ENCODE results near the gene SCAMP2.

SCAMP2 gene

GRCh38 chr15:74857671-74858368, 15.3 kb downstream of the SCAMP2 start:
- DNase-seq, result no peak

DNA sequence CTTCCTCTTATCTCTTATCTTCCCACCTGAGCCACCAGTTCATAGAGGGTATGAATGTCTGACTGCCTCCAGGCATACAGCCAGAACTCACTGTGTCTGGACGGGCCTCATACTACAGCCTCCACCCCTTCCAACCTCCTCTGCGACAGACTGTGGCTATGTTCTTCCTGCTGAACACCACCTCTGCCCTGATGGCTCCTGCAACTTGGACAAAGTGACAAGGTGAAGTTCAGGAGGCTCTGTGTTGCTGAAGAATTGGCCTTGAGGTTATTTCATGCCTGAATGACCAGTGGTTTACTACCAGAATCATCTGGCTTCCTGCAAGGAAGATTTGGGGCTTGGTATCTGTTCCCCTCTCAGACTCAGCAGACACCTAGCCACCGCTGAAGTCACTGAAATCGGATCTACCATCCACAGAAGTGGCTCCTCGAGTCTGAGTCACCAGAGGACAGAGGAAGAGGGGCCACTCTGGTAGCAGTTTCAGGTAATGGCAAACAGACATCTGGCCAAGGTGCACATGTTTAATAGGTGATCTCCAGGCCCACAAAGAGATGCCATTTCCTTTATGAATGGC, 16.0 kb downstream of the SCAMP2 start:
- DNase-seq, result no peak

- DNase-seq, result no peak
Observed at GRCh38 chr15:74856537-74856936, 16.6 kb downstream of the SCAMP2 start.

GRCh38 chr15:74855857-74856256, 17.3 kb downstream of the SCAMP2 start:
- DNase-seq, result no peak

- DNase-seq, result no peak
Observed at GRCh38 chr15:74854453-74855022, 18.6 kb downstream of the SCAMP2 start.

- DNase-seq, result no peak
Observed at GRCh38 chr15:74851960-74852359, 21.2 kb downstream of the SCAMP2 start.

- DNase-seq, result no peak
Observed at GRCh38 chr15:74850393-74850792, 22.8 kb downstream of the SCAMP2 start.

- DNase-seq, result no peak
Observed at GRCh38 chr15:74847432-74847831, 25.7 kb downstream of the SCAMP2 start.

- DNase-seq, result no peak
Observed at GRCh38 chr15:74845581-74845980, 27.6 kb downstream of the SCAMP2 start.

GRCh38 chr15:74845208-74845568, 28.0 kb downstream of the SCAMP2 start:
- no peak for DNase-seq

- DNase-seq, result no peak
Observed at GRCh38 chr15:74844319-74845207, 28.6 kb downstream of the SCAMP2 start.

DNA sequence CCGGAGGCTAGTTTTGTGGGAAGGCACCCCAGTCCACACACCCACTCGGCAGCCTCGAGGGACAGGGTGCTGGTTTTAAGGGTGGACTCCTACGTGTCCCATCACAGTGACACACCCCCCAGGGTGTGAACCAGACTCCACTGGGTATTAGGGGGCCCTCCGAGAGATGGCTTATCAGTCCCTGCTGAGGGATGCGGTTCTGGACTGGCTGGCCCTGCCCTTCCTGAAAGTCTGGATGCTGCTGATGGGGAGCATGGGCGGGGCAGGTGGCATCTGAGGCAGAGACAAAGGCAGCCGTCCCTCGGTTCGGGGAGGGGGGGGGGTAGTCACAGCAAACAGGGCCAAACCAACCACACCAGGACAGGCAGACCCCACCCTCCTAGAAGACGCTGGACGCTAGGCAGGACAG, 29.3 kb downstream of the SCAMP2 start:
- no peak for DNase-seq

GRCh38 chr15:74843445-74843828, 29.7 kb downstream of the SCAMP2 start:
- no peak for DNase-seq

DNA sequence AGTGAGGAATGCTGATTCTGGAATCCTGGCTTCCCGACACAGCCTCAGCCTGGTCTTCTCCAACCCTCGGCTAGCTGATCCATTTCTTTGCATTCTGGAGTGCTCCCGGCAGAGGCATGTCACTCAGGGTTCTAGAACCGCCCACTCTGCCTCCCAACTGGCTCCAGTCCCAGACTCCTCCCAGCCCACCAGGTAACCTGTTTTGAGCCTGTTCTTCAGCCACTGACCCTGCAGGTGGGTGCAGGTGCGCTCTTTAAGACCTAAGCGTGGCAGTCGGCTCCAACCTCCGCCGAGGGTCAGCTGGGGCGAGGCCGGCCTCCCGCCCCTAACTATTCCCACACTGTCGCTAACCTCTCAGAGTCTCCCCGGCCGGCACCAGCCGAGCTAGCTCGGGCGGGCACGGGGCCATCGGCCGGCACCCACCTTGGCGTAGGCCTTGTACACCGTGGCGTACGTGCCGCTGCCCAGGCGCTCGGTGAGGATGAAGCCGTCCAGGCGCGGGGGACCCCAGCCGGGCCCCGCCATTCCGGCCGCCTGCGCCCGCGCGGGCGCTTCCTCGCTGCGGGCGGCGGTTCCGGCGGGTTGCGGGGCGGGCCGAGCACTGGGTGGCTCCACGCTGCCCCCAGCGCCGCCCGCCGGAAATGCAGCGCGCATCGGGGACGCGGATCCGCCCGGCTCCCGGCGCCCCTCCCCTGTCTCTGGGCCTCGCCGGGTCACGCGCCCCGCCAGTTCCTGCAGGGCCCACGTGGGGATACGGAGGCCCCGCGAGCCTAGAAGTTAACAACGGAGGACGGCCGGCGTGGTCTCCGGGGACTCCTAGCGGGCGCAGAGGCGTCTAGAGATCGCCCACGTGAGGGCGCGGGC, 30.4 kb downstream of the SCAMP2 start, which contains the start of gene ULK3:
Gene ULK3 (minus strand): TSS at position 576 of the 864 bp plus-strand sequence. CDS start 51 bp downstream, at position 525.
- DNase-seq, result peak; percentile 86

DNA sequence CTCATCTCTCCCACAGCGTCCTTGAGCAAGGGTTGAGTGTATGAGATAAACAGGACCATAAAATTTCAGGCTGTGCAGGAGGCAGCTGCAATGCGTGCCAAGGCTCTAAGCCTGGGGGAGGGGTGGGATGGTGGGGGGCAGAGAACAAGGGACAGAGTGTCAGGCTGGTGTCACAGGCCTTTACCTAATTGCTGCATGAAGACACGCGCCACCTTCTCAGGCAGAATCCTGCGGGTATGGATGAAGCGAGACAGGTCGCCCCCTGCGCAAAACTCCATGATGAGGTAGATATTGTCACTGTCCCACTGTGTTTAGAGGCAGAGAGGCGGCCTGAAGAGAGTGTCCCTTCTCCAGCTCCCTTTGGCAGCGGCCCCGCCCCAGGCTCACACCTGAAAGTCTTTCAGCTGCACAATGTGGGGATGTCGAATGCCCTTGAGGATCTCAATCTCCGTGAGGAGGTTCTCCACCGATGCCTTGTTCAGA, 31.2 kb downstream of the SCAMP2 start:
- DNase-seq, result no peak

DNA sequence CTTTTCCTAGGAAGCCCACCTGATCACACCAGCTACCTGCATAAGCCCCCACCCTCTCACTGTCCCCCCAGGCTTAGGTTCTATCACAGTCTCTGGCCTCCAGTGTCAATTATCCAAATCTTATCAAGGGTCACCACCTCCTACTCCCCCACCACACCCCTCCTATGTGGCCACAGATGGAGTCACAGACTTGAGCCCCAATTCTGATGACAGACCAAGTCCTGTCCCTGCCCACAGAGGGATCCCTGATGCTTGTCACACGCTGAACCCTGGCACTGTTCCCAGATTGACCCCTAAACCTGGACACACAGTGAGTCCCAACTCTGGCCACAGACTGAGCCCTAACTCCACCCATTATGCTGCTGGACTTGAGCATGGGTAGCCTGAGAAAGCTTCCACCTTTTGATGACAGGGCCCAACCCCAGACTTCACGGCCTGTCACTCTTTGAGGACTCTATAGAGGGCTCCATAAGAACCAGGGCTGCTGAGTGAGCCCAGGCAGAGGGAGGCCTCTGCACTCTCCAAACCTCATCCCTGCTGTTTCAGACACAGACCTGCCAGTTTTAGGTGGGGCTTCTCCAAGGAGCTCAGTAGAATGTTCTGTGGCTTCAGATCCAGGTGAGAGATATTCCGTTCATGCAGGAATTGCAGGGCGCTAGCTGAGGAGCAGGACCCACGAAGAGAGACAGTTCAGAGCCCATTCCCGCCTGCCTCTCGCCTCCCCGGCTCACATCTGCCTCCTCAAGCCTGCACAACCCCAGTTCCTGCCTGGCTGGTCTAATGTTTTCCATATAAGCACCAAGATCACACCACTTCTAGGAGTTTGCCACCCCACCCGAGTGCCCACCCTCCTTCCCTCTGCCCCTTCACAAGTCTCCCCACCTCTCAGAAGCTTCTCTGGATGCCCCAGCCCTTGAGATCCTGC, 32.1 kb downstream of the SCAMP2 start:
- DNase-seq, result no peak

DNA sequence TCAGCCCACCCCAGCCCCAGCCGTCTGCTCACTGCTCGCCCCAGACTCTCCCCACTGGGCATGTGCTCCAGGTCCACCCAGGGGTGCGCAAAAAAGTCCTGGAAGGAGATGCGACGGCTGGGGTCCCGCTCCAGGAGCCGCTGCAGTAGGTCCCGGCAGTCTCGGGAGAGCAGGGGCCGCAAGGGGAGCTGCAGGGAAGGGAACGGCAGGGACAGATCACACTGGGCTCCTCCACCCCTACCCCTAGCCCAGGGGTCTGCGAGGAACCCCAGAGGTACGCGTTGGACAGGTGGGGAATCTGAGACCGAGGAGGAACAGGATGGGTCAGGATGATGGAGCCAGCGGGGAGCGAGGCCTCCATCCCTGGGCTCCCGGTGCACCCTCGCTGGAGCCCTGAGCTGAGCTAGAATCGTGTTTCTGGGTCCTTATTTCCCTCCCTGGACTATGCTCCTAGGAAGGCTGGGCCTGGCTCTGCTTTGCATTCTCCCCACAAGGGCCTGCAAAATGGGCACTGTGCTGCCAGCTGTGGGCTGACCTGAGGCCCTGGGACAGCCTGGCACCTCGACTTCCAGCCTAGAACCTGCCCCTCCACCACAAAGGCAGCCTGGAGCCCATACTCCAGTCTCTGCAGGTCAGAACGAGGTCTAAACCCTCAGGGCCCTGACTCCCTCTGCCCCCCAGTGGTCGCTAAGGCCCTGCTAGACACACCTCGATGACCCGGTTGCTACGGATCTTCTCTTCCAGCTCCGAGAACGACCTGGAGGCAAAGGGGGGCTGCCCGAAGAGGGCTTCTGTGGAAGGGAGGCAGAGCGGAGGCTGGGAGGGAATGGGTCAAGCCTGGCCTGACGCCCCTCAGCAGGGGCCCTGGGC, 33.4 kb downstream of the SCAMP2 start:
- no peak for DNase-seq

DNA sequence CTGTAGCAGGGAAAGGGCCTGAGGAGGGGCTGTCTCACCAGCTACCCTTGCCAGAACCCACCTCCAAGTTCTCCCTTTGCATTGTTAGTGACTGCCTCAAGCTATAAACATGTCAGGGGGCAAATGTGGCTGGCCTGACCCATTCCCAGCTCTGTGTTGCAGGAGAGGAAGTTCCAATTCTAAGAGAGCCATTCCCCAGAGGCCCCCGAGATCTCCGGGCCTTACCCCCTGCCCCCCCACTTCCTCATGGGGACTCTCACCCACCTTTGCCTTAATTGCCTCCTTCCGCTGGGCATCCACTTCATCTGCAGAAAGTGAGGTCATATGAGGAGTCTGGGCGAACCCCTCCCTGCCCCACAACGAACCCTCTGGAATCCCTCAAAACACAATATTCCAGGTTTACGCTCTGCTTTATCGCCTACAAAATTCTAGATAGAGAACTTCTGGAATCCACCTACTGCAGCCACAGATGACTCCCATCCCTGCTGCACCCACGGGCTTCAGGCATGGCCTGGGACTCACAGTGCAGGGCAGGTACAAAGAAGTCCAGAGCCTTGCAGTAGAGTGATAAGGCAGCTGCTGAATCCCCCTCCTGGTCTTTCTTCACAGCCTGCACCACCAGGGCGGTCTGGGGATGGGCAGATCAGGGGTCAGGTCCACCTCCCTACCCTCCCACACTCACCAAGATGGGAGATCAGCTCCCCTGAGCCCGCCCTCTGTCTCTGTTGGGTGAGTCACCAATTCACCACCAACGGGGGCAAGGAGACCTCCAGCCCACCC, 34.2 kb downstream of the SCAMP2 start:
- DNase-seq, result no peak

DNA sequence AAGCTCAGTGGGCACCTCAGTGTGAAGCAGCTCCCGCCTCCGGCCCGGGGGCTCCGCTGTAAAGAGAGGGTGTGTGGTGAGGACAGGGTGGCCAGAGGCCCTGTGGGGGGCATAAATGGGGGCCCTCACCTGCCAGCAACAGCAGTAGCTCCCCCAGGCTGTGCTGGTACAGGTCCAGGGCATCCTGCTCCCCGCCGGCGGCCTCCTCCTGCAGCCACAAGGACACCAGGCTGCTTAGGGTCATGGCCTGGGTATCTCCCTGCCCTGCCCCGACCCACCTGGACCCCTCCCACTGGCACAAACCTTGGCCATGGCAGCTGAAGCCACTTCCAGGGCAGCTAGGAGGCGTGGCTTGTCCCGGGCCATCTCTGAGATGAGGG, 35.0 kb downstream of the SCAMP2 start:
- no peak for DNase-seq

Data from T1000 (cell line).